ENCODE results near the gene ABCA3. TPM values are rescaled to one million over a fixed set of nuclear protein-coding genes. Genes with fewer than 3 reads are reported as not detected.

ABCA3 gene
- total RNA-seq, 1 experiment from 2014 or later = 7.6 TPM

GRCh38 chr16:2366660-2367309 is 26.3 kb upstream of the ABCA3 start:
- H3K36me3 Mint-ChIP-seq (ENCODE audit: insufficient read depth, unreplicated experiment) = no peaks in the 10 kb centered on the region
- peaks cover 10% of the 10 kb centered on the region for H3K4me1 Mint-ChIP-seq (ENCODE audit: low read depth, unreplicated experiment)
- no TSS peak for BruUV-seq (replicated peaks)
- CTCF ChIA-PET = no interaction called here
- no peak overlapping the region for H3K27ac Mint-ChIP-seq (ENCODE audit: unreplicated experiment)
- H3K9me3 Mint-ChIP-seq (ENCODE audit: low read depth, unreplicated experiment) = no peaks in the 10 kb centered on the region
- no peak for DNase-seq
- peaks cover 78% of the 10 kb centered on the region for H3K27me3 Mint-ChIP-seq (ENCODE audit: unreplicated experiment)
- intact Hi-C loops (cut with micrococcal nuclease; ENCODE audit: unreplicated experiment) = no loop called here
- TF ChIP-seq, protein P1, sequence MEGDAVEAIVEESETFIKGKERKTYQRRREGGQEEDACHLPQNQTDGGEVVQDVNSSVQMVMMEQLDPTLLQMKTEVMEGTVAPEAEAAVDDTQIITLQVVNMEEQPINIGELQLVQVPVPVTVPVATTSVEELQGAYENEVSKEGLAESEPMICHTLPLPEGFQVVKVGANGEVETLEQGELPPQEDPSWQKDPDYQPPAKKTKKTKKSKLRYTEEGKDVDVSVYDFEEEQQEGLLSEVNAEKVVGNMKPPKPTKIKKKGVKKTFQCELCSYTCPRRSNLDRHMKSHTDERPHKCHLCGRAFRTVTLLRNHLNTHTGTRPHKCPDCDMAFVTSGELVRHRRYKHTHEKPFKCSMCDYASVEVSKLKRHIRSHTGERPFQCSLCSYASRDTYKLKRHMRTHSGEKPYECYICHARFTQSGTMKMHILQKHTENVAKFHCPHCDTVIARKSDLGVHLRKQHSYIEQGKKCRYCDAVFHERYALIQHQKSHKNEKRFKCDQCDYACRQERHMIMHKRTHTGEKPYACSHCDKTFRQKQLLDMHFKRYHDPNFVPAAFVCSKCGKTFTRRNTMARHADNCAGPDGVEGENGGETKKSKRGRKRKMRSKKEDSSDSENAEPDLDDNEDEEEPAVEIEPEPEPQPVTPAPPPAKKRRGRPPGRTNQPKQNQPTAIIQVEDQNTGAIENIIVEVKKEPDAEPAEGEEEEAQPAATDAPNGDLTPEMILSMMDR (IDR thresholded peaks at IDR 0.05; ENCODE audit: unreplicated experiment) = no peak
- no peak overlapping the region for H3K4me3 Mint-ChIP-seq (ENCODE audit: low read depth, unreplicated experiment)

DNA sequence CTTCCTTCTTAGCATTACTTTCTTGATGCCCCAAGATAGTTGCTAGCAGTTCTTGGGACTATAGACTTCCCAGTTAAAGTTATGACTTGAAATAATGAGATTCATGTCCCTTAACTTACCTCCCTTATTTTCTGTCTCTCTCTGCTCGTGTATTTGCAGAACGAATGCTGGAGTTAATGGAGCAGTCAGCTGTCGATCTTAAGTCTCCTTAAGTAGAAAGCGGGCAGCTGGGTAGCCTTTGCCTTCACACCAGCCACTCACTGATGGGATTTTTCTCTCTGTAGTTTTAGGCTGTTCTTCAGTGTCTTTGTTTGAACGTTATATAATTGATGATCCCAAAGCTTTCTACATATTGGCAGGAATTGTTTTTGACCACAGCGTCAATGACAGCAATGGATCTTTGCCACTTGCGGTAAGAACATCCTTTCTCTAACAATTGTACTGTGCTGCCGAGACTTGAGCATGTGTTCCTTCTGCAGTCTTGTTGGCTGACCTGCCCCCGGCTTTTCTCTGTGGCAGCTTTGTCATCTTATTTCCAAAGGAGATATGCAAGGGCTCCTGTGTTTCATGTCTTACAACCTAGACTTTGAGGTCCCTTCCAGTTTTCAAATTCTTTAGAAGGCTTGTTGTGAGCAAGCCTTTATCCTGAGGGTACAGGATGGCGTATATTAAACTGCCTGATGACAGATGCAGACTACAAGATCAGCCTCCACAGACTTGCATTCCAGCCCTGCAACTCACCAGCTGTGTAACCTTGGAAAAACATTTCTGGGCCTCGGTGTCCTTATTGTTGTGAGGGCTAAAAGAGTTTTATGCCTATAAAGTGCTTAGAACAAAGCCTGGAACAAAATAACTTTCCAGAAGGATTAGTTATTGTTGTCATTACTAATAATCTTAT is 25.1 kb upstream of the ABCA3 start:
- CTCF ChIA-PET = no interaction called here
- Mint-ChIP-seq H3K9me3 (ENCODE audit: low read depth, unreplicated experiment) (no peaks in the 10 kb centered on the region), H3K27ac (ENCODE audit: unreplicated experiment) (no peak overlapping the region), H3K4me3 (ENCODE audit: low read depth, unreplicated experiment) (no peak overlapping the region), H3K4me1 (ENCODE audit: low read depth, unreplicated experiment) (peaks cover 3% of the 10 kb centered on the region), H3K36me3 (ENCODE audit: insufficient read depth, unreplicated experiment) (no peaks in the 10 kb centered on the region), H3K27me3 (ENCODE audit: unreplicated experiment) (peaks cover 89% of the 10 kb centered on the region)
- no TSS peak for BruUV-seq (replicated peaks)
- no peak for DNase-seq
- intact Hi-C loops (cut with micrococcal nuclease; ENCODE audit: unreplicated experiment) = no loop called here
- TF ChIP-seq, protein P1 (IDR thresholded peaks at IDR 0.05; ENCODE audit: unreplicated experiment) = no peak

DNA sequence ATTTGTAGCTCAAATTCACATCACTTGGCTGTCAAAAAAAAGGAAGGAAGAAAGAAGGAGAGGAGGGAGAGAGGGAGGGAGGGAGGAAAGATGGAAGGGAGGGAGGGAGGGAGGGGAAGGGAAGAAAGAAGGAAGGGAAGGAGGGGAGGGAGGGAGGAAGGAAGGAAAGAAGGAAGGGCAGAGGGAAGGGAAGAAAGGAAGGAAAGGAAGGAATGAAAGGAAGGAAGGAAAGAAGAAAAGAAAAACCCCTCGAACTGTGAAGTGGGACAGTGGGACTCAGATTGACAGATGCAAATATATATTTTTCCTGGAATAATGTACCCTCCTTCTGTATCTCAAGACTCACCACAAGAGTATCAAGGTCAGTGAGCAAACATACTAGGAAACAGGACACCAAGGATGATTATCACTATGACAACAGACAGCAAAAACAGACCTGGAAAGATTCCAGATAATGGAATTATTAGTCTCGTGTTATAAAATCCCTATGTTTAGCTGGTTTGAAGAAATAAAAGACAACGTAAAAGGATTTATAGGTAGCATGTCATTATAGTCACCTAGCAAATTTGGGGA is 24.2 kb upstream of the ABCA3 start:
- CTCF ChIA-PET = interaction anchor here (0.6 kb wide), 2 partner anchors 421 to 589 kb away, joined by 4 to 10 read pairs; no protein-coding TSS in a partner anchor
- Mint-ChIP-seq H3K4me1 (ENCODE audit: low read depth, unreplicated experiment) (no peaks in the 10 kb centered on the region), H3K9me3 (ENCODE audit: low read depth, unreplicated experiment) (no peaks in the 10 kb centered on the region), H3K27ac (ENCODE audit: unreplicated experiment) (no peak overlapping the region), H3K4me3 (ENCODE audit: low read depth, unreplicated experiment) (no peak overlapping the region), H3K36me3 (ENCODE audit: insufficient read depth, unreplicated experiment) (no peaks in the 10 kb centered on the region), H3K27me3 (ENCODE audit: unreplicated experiment) (peaks cover 92% of the 10 kb centered on the region)
- TF ChIP-seq, protein P1 (IDR thresholded peaks at IDR 0.05; ENCODE audit: unreplicated experiment) = no peak
- intact Hi-C loops (cut with micrococcal nuclease; ENCODE audit: unreplicated experiment) = no loop called here
- no TSS peak for BruUV-seq (replicated peaks)
- DNase-seq = no peak

GRCh38 chr16:2362218-2362617 is 21.7 kb upstream of the ABCA3 start:
- H3K36me3 Mint-ChIP-seq (ENCODE audit: insufficient read depth, unreplicated experiment) = no peaks in the 10 kb centered on the region
- DNase-seq = no peak
- TF ChIP-seq, protein P1 (IDR thresholded peaks at IDR 0.05; ENCODE audit: unreplicated experiment) = no peak
- CTCF ChIA-PET = no interaction called here
- H3K4me3 Mint-ChIP-seq (ENCODE audit: low read depth, unreplicated experiment) = no peak overlapping the region
- peaks cover 6% of the 10 kb centered on the region for H3K9me3 Mint-ChIP-seq (ENCODE audit: low read depth, unreplicated experiment)
- no peaks in the 10 kb centered on the region for H3K4me1 Mint-ChIP-seq (ENCODE audit: low read depth, unreplicated experiment)
- peaks cover 91% of the 10 kb centered on the region for H3K27me3 Mint-ChIP-seq (ENCODE audit: unreplicated experiment)
- H3K27ac Mint-ChIP-seq (ENCODE audit: unreplicated experiment) = no peak overlapping the region
- intact Hi-C loops (cut with micrococcal nuclease; ENCODE audit: unreplicated experiment) = no loop called here
- no TSS peak for BruUV-seq (replicated peaks)
